Keratinocyte (primary cell): Measurements from ENCODE around the gene SMPD3. TPM values are rescaled to one million over a fixed set of nuclear protein-coding genes. Genes with fewer than 3 reads are reported as not detected.

Experiments used
- DNase-seq: peaks from one replicate; pipeline ENCODE4 v3.0.0-alpha.2; 2011; ENCODE audit warnings: low read depth, missing footprints, low spot score
- FAIRE-seq: peaks from 2 replicates; lab custom pipeline; 2011; peaks lifted over from hg19 to GRCh38; lab: Jason Lieb, UNC
- H2AFZ ChIP-seq: 2 replicates; pipeline ENCODE4 v1.6.0; 2012; ENCODE audit warnings: low read length, control low read depth, inconsistent platforms; ENCODE audit not compliant: control insufficient read depth
- H3K27ac ChIP-seq: 2 replicates; pipeline ENCODE4 v1.5.1; 2011; ENCODE audit warnings: low read length; ENCODE audit not compliant: control insufficient read depth, insufficient read depth
- H3K27me3 ChIP-seq: 3 replicates; pipeline ENCODE4 v1.6.0; 2011; ENCODE audit warnings: low read length; ENCODE audit not compliant: control insufficient read depth, insufficient read depth; ENCODE audit errors: extremely low read depth
- H3K36me3 ChIP-seq, 2 experiments: 2 replicates in 1 of 2; 3 replicates in 1 of 2; pipeline ENCODE4 v1.5.1; 2011; ENCODE audit warnings: low read length in 2 of 2, mild to moderate bottlenecking in 1 of 2; ENCODE audit not compliant: control insufficient read depth in 2 of 2, insufficient read depth in 2 of 2; ENCODE audit errors: extremely low read depth in 1 of 2
- H3K4me1 ChIP-seq: 3 replicates; pipeline ENCODE4 v1.5.1; 2011; ENCODE audit warnings: low read length; ENCODE audit not compliant: control insufficient read depth, insufficient read depth; ENCODE audit errors: extremely low read depth
- H3K4me2 ChIP-seq: 3 replicates; pipeline ENCODE4 v1.6.0; 2011; ENCODE audit warnings: low read depth, low read length; ENCODE audit not compliant: control insufficient read depth, insufficient read depth; ENCODE audit errors: extremely low read depth
- H3K4me3 ChIP-seq, 3 experiments: fragments of 200-600 bp in 1 of 3; sonication (generic) in 1 of 3; 2 replicates in 2 of 3; 3 replicates in 1 of 3; pipeline ENCODE4 v1.5.1; 2011 to 2016; ENCODE audit warnings: low read length in 3 of 3, mild to moderate bottlenecking in 3 of 3, control low read depth in 2 of 3, inconsistent platforms in 1 of 3, low read depth in 1 of 3, mixed read lengths in 1 of 3, mixed run types in 1 of 3, moderate library complexity in 1 of 3; ENCODE audit not compliant: control insufficient read depth in 2 of 3, insufficient read depth in 2 of 3; ENCODE audit errors: extremely low read depth in 1 of 3
- H3K79me2 ChIP-seq: 2 replicates; pipeline ENCODE4 v1.6.0; 2012; ENCODE audit warnings: low read length; ENCODE audit not compliant: control insufficient read depth, insufficient read depth
- H3K9ac ChIP-seq: 3 replicates; pipeline ENCODE4 v1.6.0; 2011; ENCODE audit warnings: low read length; ENCODE audit not compliant: control insufficient read depth, insufficient read depth; ENCODE audit errors: extremely low read depth
- H3K9me1 ChIP-seq: 3 replicates; pipeline ENCODE4 v1.6.0; 2011; ENCODE audit warnings: low read length; ENCODE audit not compliant: control insufficient read depth, insufficient read depth; ENCODE audit errors: extremely low read depth
- H3K9me3 ChIP-seq: 2 replicates; pipeline ENCODE4 v1.5.1; 2012; ENCODE audit warnings: low read depth, low read length; ENCODE audit not compliant: control insufficient read depth
- H4K20me1 ChIP-seq: 3 replicates; pipeline ENCODE4 v1.6.0; 2011; ENCODE audit warnings: low read length; ENCODE audit not compliant: control insufficient read depth, insufficient read depth; ENCODE audit errors: extremely low read depth
- EZH2 ChIP-seq: IDR thresholded peaks from one replicate; pipeline ENCODE4 v1.6.1; 2012; ENCODE audit warnings: inconsistent platforms, mild to moderate bottlenecking, low read length, moderate library complexity
- dilution Hi-C: fragments of 300-500 bp; cut with MboI; formaldehyde crosslinking; loops from one replicate; pipeline ENCODE4 v1.7.0; 2020; ENCODE audit warnings: low sequenced_read_pairs; ENCODE audit not compliant: extremely low pct_ligation_motif_present
- polyA plus RNA-seq, 5 experiments: library from polyadenylated mRNA; depleted of rRNA in 3 of 5; stranded (reverse) in 3 of 5; stranded (forward) in 1 of 5; unstranded in 1 of 5; fragments of >200 nt; gene quantifications; 1 replicate in 1 of 5; 2 replicates in 3 of 5; 3 replicates in 1 of 5; pipeline versions ENCODE4 v1.2.1 to v1.2.3, GENCODE V29; 2011 to 2012; ENCODE audit warnings: missing spikeins in 2 of 5, low read depth in 1 of 5, low replicate concordance in 1 of 5
- TF ChIP-seq, protein P1 (sequence below), 3 experiments: IDR thresholded peaks in 1 of 3; conservative IDR thresholded peaks in 1 of 3; optimal IDR thresholded peaks in 1 of 3; 2 replicates in 2 of 3; 3 replicates in 1 of 3; pipeline versions ENCODE3 to v1.5.1; 2011; ENCODE audit warnings: low read length in 3 of 3, mild to moderate bottlenecking in 3 of 3, moderate library complexity in 2 of 3, control low read depth in 1 of 3, inconsistent platforms in 1 of 3; ENCODE audit not compliant: insufficient read depth in 2 of 3; ENCODE audit errors: extremely low read depth in 1 of 3

The SMPD3 gene
- polyA plus RNA-seq, 1 donor (not counting 4 experiments of a cell fraction or from before 2014, with no cell fraction given) = 0.34 TPM

GRCh38 chr16:68343137-68343536 is 105.2 kb downstream of the SMPD3 start:
- TF ChIP-seq, protein P1, sequence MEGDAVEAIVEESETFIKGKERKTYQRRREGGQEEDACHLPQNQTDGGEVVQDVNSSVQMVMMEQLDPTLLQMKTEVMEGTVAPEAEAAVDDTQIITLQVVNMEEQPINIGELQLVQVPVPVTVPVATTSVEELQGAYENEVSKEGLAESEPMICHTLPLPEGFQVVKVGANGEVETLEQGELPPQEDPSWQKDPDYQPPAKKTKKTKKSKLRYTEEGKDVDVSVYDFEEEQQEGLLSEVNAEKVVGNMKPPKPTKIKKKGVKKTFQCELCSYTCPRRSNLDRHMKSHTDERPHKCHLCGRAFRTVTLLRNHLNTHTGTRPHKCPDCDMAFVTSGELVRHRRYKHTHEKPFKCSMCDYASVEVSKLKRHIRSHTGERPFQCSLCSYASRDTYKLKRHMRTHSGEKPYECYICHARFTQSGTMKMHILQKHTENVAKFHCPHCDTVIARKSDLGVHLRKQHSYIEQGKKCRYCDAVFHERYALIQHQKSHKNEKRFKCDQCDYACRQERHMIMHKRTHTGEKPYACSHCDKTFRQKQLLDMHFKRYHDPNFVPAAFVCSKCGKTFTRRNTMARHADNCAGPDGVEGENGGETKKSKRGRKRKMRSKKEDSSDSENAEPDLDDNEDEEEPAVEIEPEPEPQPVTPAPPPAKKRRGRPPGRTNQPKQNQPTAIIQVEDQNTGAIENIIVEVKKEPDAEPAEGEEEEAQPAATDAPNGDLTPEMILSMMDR (optimal IDR thresholded peaks at IDR 0.05 in 1 of 3, IDR thresholded peaks at IDR 0.05 in 1 of 3, conservative IDR thresholded peaks at IDR 0.05 in 1 of 3; ENCODE audit: extremely low read depth in 1 of 3, insufficient read depth in 2 of 3, low read length in 3 of 3) = no peak
- TF ChIP-seq EZH2 = no peak
- FAIRE-seq (no peak), DNase-seq (no peak)
- H3K36me3 ChIP-seq = peaks cover 16 to 40% of the 10 kb centered on the region in 2 experiments
- dilution Hi-C loops = no loop called here
- no peaks in the 10 kb centered on the region for H3K79me2 ChIP-seq
- H3K9me3 ChIP-seq = no peaks in the 10 kb centered on the region
- no peak overlapping the region for H3K4me2 ChIP-seq
- no peak overlapping the region for H2AFZ ChIP-seq
- H3K9ac ChIP-seq = no peak overlapping the region
- no peak overlapping the region for H3K4me3 ChIP-seq
- peaks cover 4% of the 10 kb centered on the region for H4K20me1 ChIP-seq
- no peak overlapping the region for H3K27ac ChIP-seq
- H3K4me1 ChIP-seq = peaks cover 7% of the 10 kb centered on the region
- H3K27me3 ChIP-seq = no peaks in the 10 kb centered on the region
- H3K9me1 ChIP-seq = no peaks in the 10 kb centered on the region

DNA sequence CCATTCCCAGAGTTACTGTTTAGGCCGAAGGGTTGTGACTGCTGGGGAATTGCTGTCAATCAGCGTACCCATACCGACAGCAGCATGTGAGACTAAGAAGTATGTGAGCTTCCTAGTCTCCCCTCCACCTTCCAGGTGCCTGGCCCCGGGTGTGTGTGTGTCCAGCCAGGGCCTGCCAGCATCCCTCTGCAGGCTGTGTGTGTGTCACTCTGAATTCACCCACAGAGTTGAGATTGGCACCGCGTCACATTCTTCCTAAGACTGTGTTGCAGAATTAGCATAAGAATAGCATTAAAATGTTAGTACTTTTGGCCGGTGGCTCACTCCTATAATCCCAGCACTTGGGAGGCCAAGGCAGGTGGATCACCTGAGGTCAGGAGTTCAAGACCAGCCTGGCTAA is 105.7 kb downstream of the SMPD3 start:
- FAIRE-seq = no peak
- no peaks in the 10 kb centered on the region for H3K9me1 ChIP-seq
- no peak overlapping the region for H2AFZ ChIP-seq
- TF ChIP-seq, protein P1 (optimal IDR thresholded peaks at IDR 0.05 in 1 of 3, IDR thresholded peaks at IDR 0.05 in 1 of 3, conservative IDR thresholded peaks at IDR 0.05 in 1 of 3; ENCODE audit: extremely low read depth in 1 of 3, insufficient read depth in 2 of 3, low read length in 3 of 3) = no peak
- TF ChIP-seq EZH2 = no peak
- no peaks in the 10 kb centered on the region for H3K79me2 ChIP-seq
- H3K36me3 ChIP-seq = peaks cover 18 to 38% of the 10 kb centered on the region in 2 experiments
- H3K27ac ChIP-seq = no peak overlapping the region
- no peaks in the 10 kb centered on the region for H3K27me3 ChIP-seq
- no peak for DNase-seq
- peaks cover 7% of the 10 kb centered on the region for H3K4me1 ChIP-seq
- no peak overlapping the region for H3K4me2 ChIP-seq
- no peak overlapping the region for H3K4me3 ChIP-seq
- dilution Hi-C loops = no loop called here
- peaks cover 4% of the 10 kb centered on the region for H4K20me1 ChIP-seq
- no peak overlapping the region for H3K9ac ChIP-seq
- H3K9me3 ChIP-seq = no peaks in the 10 kb centered on the region
